ENCODE results near the gene MYMX.
"Not testable (repeated sequence)": the region's sequence is repeated elsewhere in the genome, so short reads cannot be mapped to it uniquely, and the experiment has no call there.

Gene MYMX

DNA sequence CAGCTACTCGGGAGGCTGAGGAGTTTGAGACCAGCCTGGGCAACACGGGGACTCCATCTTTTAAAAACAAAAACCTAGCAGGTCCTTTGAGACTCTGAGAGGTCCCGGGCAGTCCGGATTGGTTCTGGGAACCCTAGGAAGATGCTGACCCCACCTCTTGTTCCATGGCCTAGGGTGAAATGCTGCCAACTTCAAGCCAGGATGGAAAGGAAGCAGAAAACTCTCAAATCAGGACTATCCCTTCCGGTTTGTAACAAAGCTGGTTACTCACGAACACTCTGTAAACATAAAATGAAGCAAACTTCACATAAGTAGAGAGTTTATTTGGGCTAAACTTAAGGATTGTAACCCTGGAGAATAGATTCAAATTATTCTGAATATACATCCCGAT, 30.1 kb upstream of the MYMX start:
- DNase-seq (ENCODE audit: low read depth in 2 of 2): no peak

DNA sequence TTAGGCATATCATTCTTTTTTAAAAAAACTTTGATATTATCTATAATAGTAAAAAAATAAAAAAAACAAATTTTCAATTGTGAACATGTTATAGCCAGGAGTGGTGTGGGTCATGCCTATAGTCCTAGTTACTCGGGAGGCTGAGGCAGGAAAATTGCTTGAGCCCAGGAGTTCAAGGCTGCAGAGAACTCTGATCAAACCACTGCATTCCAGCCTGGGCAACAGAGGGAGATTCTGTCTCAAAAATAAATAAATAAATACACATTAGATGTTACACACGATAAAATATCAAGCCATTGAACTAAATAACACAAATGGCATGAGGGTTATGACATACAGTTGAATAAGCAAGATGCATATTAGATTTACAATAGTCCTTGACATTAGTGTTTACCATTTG, 27.9 kb upstream of the MYMX start:
- no peak for DNase-seq (ENCODE audit: low read depth in 2 of 2)

DNA sequence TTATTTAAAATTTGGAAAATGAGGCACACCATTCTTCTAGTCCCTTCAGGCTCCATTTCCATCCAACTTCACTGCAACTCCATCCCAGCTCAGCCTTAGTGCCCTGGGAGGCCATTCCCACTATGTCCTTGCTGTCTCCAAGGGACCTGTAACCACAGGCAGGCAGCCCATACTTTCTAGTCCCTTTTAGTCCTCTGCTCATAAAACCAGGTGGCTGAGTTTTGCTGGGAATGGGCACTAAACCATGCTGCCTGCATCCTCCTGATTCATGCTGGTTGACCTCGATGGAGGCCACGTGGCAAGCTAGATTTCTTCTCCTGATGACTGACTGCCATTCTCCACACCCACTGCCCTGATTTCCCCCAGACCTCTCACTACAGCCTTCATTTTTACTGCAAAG, 27.5 kb upstream of the MYMX start:
- no peak for DNase-seq (ENCODE audit: low read depth in 2 of 2)

DNA sequence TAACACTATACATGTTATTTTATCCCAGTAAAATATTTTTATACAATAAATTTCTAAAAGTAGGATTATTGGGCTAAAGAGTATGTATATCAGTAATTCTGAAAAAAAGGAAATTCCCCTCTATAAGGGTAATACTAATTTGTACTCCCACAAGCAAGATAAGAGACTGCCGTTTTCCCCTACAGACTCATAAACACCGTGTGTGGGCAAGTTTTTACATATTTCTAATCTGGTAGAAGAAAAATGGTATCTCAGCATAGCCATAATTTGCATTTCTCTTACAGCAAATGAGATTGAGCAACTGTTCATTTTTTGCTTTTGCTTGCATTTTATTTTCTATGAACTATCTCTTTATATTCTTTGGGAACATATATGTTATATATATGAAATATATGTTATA, 26.0 kb upstream of the MYMX start:
- DNase-seq (ENCODE audit: low read depth in 2 of 2): no peak

DNA sequence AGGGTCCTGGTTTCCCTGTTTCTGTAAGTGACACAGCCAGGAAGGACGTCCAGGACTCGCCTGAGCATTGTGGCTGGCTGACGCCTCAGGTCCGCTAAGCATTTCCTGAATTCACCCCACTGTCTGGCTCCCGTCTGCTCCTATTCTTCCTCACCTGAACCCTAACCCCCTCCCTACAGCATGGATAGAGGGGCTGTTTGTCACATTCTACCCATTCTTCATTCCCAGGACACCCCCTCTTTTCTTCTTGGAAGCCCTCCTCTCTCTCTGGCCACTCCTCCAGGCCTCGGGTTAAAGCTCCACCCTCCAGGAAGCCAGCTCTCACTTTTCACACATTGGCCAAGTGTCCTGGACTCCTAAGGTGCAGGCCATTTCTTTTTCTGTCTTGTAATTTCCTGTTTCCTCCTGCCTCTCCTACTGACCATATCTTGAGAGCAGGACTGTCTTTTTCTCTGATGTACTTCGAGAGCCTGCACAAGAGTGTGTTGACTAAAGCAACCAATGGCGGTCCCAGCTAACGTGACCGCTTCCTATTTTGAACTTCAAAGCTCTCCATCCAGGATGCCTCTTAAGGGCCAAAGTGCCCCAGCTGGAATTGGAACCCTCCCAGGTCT, 24.2 kb upstream of the MYMX start:
- DNase-seq (ENCODE audit: low read depth in 2 of 2): no peak

DNA sequence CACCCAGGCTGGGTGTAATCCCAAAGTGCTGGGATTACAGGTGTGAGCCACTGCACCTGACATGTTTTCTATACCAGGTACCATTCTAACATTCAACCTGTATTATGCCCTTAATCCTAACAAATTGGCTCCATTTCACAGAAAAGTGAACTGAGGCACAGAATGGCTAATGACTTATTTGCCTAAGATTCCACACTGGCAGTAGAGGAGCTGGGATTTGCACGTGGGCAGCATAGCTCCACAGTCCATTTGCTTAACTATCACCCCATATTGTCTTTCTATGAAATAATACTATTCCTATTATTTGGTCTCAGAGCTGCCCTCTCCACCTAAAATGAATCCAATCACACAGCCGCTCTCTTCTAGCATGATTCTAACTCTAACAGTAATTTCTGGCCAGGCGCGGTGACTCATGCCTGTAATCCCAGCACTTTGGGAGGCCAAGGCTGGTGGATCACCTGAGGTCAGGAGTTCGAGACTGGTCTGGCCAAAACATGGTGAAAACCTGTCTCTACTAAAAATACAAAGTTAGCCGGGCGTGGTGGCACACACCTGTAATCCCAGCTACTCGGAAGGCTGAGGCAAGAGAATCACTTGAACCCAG, 23.3 kb upstream of the MYMX start:
- no peak for DNase-seq (ENCODE audit: low read depth in 2 of 2)

DNA sequence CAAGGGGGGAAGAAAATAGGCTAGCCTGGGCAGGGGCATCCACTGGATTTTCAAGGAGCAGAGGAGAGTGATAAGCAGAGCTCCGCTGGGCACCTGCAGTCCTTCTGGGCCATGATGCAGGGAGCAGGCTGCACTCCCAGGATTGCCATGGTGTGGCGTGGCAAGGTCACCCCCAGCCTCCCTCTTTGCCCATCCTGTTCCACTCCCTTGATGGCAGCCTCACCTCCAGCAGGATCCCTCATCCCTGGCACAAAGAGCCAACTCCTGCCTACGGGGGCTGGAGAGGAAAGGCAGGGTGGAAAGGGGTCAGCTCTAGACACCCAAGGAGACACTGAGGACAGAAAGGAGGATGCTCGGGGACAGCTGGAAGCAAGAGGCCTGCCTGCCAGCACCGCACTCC, 22.4 kb upstream of the MYMX start:
- no peak for DNase-seq (ENCODE audit: low read depth in 2 of 2)

DNA sequence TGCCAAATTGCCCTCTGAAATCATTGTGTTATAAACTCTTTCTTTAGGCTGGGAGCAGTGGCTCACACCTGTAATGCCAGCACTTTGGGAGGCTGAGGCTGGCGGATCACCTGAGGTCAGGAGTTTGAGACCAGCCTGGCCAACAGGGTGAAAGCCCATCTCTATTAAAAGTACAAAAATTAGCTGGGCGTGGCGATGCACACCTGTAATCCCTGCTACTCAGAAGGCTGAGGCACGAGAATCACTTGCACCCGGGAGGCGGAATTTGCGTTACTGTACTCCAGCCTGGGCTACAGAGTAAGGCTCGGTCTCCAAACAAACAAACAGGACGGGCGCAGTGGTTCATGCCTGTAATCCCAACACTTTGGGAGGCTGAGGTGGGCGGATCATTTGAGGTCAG, 20.4 kb upstream of the MYMX start:
- not testable (repeated sequence) for DNase-seq (ENCODE audit: low read depth in 2 of 2)

DNA sequence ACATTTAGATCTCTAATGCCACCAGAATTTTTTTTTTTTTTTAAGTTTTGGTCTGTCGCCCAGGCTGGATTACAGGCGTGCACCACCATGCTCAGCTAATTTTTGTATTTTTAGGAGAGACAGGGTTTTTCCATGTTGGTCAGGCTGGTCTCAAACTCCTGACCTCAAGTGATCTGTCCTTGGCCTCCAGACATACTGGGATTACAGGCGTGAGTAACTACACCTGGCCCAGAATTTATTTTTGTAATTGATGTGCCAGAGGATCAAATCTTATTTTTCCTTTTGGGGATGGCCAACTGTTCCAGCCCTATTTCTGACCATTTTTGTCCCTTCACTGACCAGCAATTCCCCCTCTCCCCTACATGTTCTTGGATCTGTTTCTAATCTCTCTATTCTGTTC, 18.0 kb upstream of the MYMX start:
- no peak for DNase-seq (ENCODE audit: low read depth in 2 of 2)

DNA sequence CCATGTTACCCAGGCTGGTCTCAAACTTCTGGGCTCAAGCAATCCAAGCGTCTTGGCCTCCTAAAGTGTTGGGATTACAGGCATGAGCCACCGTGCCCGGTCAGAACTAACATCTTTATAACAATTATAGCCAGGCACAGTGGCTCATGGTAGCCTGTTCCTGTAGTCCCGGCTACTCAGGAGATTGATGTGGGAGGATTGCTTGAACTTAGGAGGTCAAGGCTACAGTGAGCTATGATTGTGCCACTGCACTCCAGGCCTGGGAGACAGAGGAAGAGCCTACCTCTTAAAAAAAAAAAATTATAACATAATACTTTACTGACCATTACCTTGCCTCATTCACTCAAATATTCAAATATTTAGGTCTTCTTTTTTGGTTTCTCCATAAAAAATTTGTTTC, 16.8 kb upstream of the MYMX start:
- no peak for DNase-seq (ENCODE audit: low read depth in 2 of 2)

DNA sequence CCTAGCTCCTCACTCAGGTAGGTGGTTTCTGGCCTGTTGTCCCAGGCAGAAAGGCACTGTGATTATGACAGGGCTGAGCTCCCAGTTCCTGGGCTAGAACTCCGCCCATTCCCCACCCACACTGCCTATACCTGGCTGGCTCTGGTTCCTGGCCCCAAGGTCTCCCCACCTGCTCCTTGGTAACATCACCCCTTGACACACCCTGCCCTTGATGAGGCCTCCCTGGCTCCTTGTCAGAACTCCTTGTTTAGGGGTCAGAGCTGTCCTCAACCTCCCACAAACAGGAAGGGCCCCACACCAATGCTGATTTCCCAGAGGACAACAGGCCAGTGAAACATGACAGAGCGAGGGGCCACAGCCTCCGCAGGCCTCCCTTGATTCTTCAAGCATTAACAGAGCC, 15.5 kb upstream of the MYMX start:
- no peak for DNase-seq (ENCODE audit: low read depth in 2 of 2)

DNA sequence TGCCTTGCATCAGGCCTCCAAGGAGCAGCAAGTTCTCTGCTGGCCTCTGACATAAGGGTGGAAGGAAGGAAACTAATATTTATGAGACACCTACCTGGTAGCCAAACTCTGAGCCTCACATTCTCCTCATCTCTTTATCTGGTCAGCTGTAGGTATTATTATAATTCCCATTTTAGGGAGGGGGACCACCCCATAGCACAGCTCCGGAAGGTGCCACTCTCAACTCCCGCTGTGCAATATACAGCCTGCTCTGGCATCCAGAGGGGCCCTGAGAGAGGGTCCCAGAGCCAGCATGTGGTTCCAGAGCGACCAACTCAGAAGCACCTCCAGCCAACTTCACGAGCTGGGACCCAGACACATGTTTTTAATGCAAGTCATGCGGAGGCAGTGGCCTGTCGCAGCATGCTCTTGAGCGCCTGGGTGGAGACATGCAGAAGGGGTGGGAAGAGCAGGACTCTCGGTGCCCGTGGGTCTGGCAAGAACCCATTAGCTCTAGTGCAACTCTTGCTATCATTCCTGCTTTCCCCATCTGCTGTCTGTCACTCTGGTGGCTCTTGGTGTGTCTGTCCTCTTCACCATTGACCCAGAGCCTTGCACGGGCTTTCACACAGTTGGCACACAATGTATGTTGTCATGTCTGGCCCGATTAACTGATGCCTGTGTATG, 15.0 kb upstream of the MYMX start:
- no peak for DNase-seq (ENCODE audit: low read depth in 2 of 2)

DNA sequence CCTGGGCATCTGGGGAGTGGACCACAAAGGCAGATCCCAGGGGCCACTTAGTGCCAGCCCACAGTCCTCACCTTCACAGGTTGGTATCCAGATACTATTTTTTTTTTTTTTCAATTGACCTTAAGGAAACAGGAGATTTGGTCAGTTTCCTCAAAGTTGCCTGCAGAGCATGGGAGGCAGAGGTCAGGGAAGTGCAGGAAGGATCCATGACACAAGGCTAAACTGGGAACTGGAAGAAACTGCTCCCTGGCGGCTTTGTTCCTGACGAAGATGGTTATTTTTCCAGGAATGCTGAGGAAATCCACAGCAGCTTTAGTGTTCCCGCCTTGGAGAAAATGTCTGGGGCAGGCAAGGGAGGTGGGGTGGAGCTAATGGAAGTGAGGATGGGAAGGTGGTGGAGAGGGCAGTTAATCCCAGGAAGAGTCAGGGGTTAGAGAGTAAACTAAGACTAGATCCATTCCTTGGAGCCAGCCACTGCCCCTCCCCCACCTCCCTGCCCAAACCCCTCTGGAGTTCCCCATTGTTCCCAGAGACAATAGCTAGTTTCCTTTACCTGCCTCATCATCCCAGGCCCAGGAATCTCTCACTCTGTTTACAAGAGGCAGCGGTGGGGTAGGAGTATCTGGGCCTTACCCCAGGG, 14.3 kb upstream of the MYMX start:
- DNase-seq (ENCODE audit: low read depth in 2 of 2): no peak

DNA sequence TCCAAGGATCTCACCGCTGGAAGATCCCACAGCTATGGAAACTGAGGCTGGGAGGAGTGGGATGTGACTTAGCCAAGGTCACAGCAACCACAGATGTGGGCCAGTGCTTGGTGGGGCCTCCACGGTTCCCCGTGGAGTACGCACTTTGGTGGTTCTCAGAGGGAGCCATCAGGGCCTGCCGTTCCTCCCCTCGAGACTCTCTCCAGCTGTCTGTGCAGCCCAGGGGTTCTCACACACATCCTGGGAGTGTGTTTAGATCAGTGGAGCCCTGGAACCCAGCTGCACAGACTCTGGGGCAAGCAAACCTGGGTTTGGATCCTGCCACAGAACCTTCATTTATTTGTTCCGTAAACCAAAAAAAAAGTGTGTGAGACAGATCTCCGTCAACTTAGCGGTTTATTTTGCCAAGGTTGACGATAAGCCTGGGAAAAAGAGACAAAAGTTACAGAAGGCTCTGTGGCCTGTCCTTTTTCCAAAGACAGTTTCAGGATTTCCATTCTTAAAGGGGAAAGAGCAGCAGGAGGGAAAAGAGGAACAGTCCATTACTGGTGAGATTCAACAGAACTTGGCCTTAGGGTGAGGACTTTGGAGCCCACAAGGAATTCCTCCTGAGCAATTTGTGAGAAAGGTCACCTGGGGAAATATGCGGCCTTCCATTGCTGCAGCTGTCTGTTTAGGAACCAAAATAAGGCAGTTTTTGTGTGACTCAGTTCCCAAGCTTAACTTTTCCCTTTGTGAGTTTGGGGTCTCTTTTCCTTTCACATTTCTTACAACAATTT, 13.6 kb upstream of the MYMX start:
- DNase-seq (ENCODE audit: low read depth in 2 of 2): no peak

DNA sequence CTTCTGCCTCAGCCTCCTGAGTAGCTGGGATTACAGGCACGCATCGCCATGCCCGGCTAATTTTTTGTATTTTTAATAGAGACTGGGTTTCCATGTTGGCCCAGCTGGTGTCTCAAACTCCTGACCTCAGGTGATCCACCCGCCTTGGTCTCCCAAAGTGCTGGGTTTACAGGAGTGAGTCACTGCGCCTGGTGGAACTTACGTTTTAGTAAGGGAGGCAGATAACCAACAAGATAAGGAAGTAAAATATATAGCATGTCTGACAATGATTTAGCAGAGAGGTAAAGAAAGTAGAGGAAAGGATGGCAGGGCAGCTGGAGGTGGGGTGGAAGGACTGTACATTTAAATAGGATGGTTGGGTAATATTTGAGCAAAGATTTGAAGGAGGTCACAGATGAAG, 12.8 kb upstream of the MYMX start:
- DNase-seq (ENCODE audit: low read depth in 2 of 2): no peak

DNA sequence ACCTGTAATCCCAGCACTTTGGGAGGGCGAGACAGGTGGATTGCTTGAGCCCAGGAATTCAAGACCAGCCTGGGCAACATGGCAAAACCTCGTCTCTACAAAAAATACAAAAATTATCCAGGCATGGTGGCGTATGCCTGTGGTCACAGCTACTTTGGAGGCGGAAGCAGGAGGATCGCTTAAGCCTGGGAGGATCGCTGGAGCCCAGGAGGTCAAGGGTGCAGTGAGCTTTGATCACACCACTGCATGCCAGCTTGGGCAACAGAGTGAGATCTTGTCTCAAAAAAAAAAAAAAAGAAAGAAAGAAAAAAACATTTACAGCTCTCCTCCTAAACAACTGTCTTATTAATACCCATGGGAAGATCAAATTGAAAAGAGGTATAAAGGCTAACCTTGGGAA, 8.8 kb upstream of the MYMX start:
- DNase-seq (ENCODE audit: low read depth in 2 of 2): no peak

DNA sequence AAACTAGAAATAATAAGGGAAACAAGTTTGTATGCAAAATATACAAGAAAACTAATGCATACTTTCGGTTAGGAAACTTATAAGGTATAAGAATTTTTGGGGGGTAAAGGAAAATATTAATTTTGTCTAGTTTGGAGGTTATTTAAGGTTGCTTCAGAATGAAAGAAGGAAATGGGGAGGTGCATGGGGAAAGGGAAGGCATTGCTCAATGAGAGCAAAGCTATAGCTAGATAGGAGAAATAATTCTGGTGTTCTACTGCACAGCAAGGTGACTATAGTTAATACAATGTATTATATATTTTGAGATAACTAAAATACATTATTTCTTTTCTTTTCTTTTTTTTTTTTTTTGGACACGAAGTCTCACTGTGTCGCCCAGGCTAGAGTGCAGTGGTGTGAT, 5.4 kb upstream of the MYMX start:
- no peak for DNase-seq (ENCODE audit: low read depth in 2 of 2)

DNA sequence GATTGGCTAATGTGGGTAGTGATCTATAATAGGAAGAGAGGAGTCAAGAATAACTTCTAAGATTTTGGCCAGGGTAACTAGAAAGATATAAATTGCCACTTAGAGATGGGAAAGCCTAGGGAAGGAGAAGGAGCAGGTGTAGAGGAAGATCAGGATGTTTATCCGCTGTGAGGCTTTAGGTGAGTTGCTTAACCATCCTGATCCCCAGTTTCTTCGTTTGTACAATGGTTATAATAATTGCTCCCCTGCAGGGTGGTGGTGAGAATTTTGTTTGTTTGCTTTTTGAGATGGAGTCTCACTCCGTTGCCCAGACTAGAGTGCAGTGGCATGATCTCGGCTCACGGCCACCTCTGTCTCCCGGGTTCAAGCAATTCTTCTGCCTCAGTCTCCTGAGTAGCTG, 2.4 kb upstream of the MYMX start:
- no peak for DNase-seq (ENCODE audit: low read depth in 2 of 2)

DNA sequence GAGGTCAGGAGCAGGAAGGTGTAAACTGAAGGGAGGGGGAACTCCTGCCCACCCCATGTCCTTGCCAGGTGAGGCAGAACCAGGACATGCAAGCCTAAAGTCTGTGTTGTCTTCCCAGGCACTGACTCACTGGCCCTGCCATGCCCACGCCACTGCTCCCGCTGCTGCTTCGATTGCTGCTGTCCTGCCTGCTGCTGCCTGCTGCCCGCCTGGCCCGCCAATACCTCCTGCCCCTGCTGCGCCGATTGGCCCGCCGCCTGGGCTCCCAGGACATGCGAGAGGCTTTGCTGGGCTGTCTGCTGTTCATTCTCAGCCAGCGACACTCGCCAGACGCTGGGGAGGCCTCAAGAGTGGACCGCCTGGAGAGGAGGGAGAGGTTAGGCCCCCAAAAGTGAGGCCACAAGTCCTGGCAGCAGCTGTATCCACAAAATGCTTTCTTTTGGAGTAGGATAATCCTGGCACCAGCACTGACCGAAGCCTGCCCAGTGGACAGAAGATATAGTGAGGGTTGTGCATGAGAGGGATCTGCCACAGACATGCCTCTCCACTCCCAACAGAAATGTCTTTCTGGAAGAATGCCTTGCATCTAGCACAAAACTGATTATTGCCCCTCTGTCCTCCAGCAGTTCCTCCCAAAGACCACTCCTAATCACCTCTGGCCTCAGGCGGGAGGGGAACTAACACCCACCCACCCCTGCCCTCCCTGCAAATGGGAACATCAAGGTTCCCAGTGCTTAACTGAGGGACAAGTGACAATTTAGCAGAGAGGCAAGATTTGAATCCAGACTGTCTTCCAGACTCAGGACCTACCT, 812 bp downstream of the MYMX start:
- DNase-seq (ENCODE audit: low read depth in 2 of 2): no peak

DNA sequence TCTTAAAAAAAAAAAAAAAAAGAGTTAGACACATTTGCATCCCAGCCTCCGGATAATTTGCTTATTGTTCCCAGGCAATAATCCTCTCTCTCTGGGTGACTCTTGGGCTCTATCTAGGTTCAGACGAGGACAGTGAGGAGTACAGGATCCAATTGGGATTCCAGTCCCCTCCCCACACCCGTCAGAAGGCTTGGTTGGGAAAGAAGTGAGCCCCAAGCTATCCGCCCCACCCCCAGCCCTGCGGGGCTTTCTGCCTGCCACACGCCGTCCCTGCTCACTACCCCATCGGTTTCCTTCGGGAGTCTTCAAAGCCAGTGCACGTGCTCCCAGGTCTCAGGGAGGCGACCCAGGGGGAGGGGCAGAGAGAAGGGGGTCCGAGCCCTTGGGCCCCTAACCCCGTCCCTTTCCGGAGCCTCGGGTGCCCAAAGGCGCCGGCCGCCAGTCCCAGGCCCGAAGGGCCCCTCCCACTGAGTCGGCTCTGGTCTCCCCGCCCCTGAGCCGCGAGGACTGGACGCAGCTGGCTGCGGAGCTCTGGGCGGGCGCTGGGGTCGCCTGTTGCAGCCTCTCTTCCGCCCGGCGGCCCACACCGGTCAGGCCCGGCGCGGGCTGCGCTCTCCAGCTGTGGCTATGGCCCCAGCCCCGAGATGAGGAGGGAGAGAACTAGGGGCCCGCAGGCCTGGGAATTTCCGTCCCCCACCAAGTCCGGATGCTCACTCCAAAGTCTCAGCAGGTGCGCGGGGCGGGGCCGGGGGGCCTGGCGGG, 2.5 kb downstream of the MYMX start:
- no peak for DNase-seq (ENCODE audit: low read depth in 2 of 2)
